GM21390 (cell line): ENCODE measurements around the gene ZDHHC17.

Experiments
- ATAC-seq: cut with Tn5 transposase; IDR thresholded peaks from one replicate; pipeline ENCODE4 v1.9.1; 2021; ENCODE audit not compliant: unreplicated experiment

The ZDHHC17 gene

GRCh38 chr12:76876696-76877229 lies 112.8 kb downstream of the ZDHHC17 start:
- no peak for ATAC-seq

GRCh38 chr12:76878099-76878898 lies 114.4 kb downstream of the ZDHHC17 start:
- ATAC-seq, result peak; percentile 27

- ATAC-seq, result peak; percentile 91
These were observed 115.2 kb downstream of the ZDHHC17 start, which contains the start of gene CSRP2 for GRCh38 chr12:76878899-76879709. Gene CSRP2, minus strand, starts transcription at chr12:76879019. Its CDS starts 12,759 bp downstream, at chr12:76866260.

GRCh38 chr12:76879710-76880518 lies 116.0 kb downstream of the ZDHHC17 start:
- ATAC-seq, result no peak

- no peak for ATAC-seq
These were observed 116.7 kb downstream of the ZDHHC17 start for GRCh38 chr12:76880519-76881023.

GRCh38 chr12:76881142-76881541 lies 117.2 kb downstream of the ZDHHC17 start:
- ATAC-seq, result no peak

- no peak for ATAC-seq
These were observed 118.5 kb downstream of the ZDHHC17 start for GRCh38 chr12:76882367-76882766.

- no peak for ATAC-seq
These were observed 119.2 kb downstream of the ZDHHC17 start for GRCh38 chr12:76883151-76883550.

- no peak for ATAC-seq
These were observed 119.9 kb downstream of the ZDHHC17 start for GRCh38 chr12:76883811-76884210.

GRCh38 chr12:76888775-76889174 lies 124.9 kb downstream of the ZDHHC17 start:
- ATAC-seq, result no peak

GRCh38 chr12:76890151-76891143 lies 126.5 kb downstream of the ZDHHC17 start:
- no peak for ATAC-seq

- ATAC-seq, result no peak
These were observed 127.7 kb downstream of the ZDHHC17 start for GRCh38 chr12:76891609-76892008.

GRCh38 chr12:76895796-76896195 lies 131.9 kb downstream of the ZDHHC17 start:
- ATAC-seq, result no peak

- no peak for ATAC-seq
These were observed 132.4 kb downstream of the ZDHHC17 start for GRCh38 chr12:76896274-76896673.

- no peak for ATAC-seq
These were observed 134.5 kb downstream of the ZDHHC17 start for GRCh38 chr12:76898442-76898841.

- no peak for ATAC-seq
These were observed 135.6 kb downstream of the ZDHHC17 start for GRCh38 chr12:76899522-76899921.

GRCh38 chr12:76901628-76902380 lies 137.9 kb downstream of the ZDHHC17 start:
- no peak for ATAC-seq
